Endodermal cell (in vitro differentiated cells): ENCODE results near the gene MYH9. TPM values are rescaled to one million over a fixed set of nuclear protein-coding genes. Genes with fewer than 3 reads are reported as not detected.

Source experiments
- DNase-seq: peaks from one replicate; pipeline ENCODE4 v3.0.0-alpha.2; 2017
- H3K27ac ChIP-seq: 2 replicates; pipeline ENCODE4 v1.5.1; 2013; ENCODE audit warnings: mild to moderate bottlenecking, low read depth, low read length, moderate library complexity
- H3K27me3 ChIP-seq: 2 replicates; pipeline ENCODE4 v1.6.1; 2013; ENCODE audit warnings: mild to moderate bottlenecking, low read length, moderate library complexity; ENCODE audit not compliant: insufficient read depth, control insufficient read depth, poor library complexity, severe bottlenecking
- H3K36me3 ChIP-seq: 2 replicates; pipeline ENCODE4 v1.7.0; 2013; ENCODE audit warnings: mild to moderate bottlenecking, low read length, moderate library complexity; ENCODE audit not compliant: control insufficient read depth, insufficient read depth
- H3K4me1 ChIP-seq: one replicate; pipeline ENCODE4 v1.7.0; 2013; ENCODE audit warnings: low read length; ENCODE audit not compliant: control insufficient read depth, insufficient read depth
- H3K4me3 ChIP-seq: 2 replicates; pipeline ENCODE4 v1.5.1; 2013; ENCODE audit warnings: mild to moderate bottlenecking, low read length, moderate library complexity
- H3K9ac ChIP-seq: 2 replicates; pipeline ENCODE4 v1.6.1; 2013; ENCODE audit warnings: mild to moderate bottlenecking, low read length, moderate library complexity; ENCODE audit not compliant: poor library complexity, severe bottlenecking; ENCODE audit errors: extremely low read depth
- H3K9me3 ChIP-seq: 2 replicates; pipeline ENCODE4 v1.6.1; 2013; ENCODE audit warnings: mild to moderate bottlenecking, low read length, moderate library complexity; ENCODE audit not compliant: control insufficient read depth
- H3K27ac Mint-ChIP-seq: 2 replicates; pipeline ENCODE4 v1.8.0; 2020; ENCODE audit warnings: mixed read lengths
- H3K27me3 Mint-ChIP-seq: 2 replicates; pipeline ENCODE4 v1.8.0; 2021; ENCODE audit warnings: mild to moderate bottlenecking, mixed read lengths; ENCODE audit not compliant: insufficient read depth
- H3K36me3 Mint-ChIP-seq: 2 replicates; pipeline ENCODE4 v1.8.0; 2020; ENCODE audit warnings: low read depth, mixed read lengths
- H3K4me1 Mint-ChIP-seq: 2 replicates; pipeline ENCODE4 v1.8.0; 2020; ENCODE audit warnings: mixed read lengths
- H3K4me3 Mint-ChIP-seq: 2 replicates; pipeline ENCODE4 v1.8.0; 2020; ENCODE audit warnings: mild to moderate bottlenecking, moderate library complexity, mixed read lengths
- H3K9me3 Mint-ChIP-seq: 2 replicates; pipeline ENCODE4 v1.8.0; 2020; ENCODE audit warnings: mild to moderate bottlenecking, mixed read lengths
- CTCF ChIP-seq: fragments of 200-600 bp; sonication (generic); conservative IDR thresholded peaks from 2 replicates; pipeline ENCODE4 v1.5.0; 2021; ENCODE audit warnings: antibody characterized with exemption, mild to moderate bottlenecking
- WGBS, 2 experiments: methylation state at CpG; one replicate each; pipeline versions ENCODE4 v1.1.5 to v1.1.7; 2013; ENCODE audit warnings: missing lambda C conversion rate in 2 of 2, mixed read lengths in 1 of 2; ENCODE audit not compliant: insufficient coverage in 1 of 2, insufficient read length in 1 of 2; 5-methylcytosine and 5-hydroxymethylcytosine counted together
- total RNA-seq, 2 donors: library from RNA; stranded (reverse); fragmentation: NEBNext Ultra II Directional in 1 of 2; extraction: Animal tissue kit (Norgen Biotek cat#: 25700) in 1 of 2; gene quantifications; 2 replicates in 1 of 2; 3 replicates in 1 of 2; pipeline ENCODE4 v1.2.1, GENCODE V29; 2021

MYH9 gene
- total RNA-seq, 2 donors from 2014 or later, result 270 to 288 TPM

- H3K27ac Mint-ChIP-seq, result no peak overlapping the region
- Histone ChIP-seq H3K27me3 (no peaks in the 10 kb centered on the region), H3K27ac (no peak overlapping the region), H3K4me1 (no peaks in the 10 kb centered on the region), H3K4me3 (no peak overlapping the region), H3K9ac (no peak overlapping the region), H3K36me3 (no peaks in the 10 kb centered on the region), H3K9me3 (no peaks in the 10 kb centered on the region)
- H3K27me3 Mint-ChIP-seq, result no peaks in the 10 kb centered on the region
- no peak overlapping the region for H3K4me3 Mint-ChIP-seq
- DNase-seq, result no peak
- no peak for TF ChIP-seq CTCF
- no peaks in the 10 kb centered on the region for H3K36me3 Mint-ChIP-seq
- H3K4me1 Mint-ChIP-seq, result peaks cover 10% of the 10 kb centered on the region
- no peaks in the 10 kb centered on the region for H3K9me3 Mint-ChIP-seq
- 94 to 97% methylated on average over 5 to 10 of the region's 10 CpGs for WGBS, 2 experiments
These were observed 11.1 kb upstream of the MYH9 start for GRCh38 chr22:36398601-36399471.

- Mint-ChIP-seq H3K27ac (peak overlapping the region; percentile 41), H3K4me3 (no peak overlapping the region), H3K4me1 (peaks cover 10% of the 10 kb centered on the region), H3K36me3 (no peaks in the 10 kb centered on the region), H3K27me3 (no peaks in the 10 kb centered on the region), H3K9me3 (no peaks in the 10 kb centered on the region)
- TF ChIP-seq CTCF, result no peak
- no peaks in the 10 kb centered on the region for H3K27me3 ChIP-seq
- H3K36me3 ChIP-seq, result no peaks in the 10 kb centered on the region
- H3K9ac ChIP-seq, result no peak overlapping the region
- no peaks in the 10 kb centered on the region for H3K4me1 ChIP-seq
- no peak overlapping the region for H3K4me3 ChIP-seq
- 86 to 88% methylated on average over 11 to 13 of the region's 13 CpGs for WGBS, 2 experiments
- no peak overlapping the region for H3K27ac ChIP-seq
- no peak for DNase-seq
- no peaks in the 10 kb centered on the region for H3K9me3 ChIP-seq
These were observed 9.6 kb upstream of the MYH9 start for GRCh38 chr22:36397131-36398093.

GRCh38 chr22:36395915-36396314 is 8.1 kb upstream of the MYH9 start:
- Mint-ChIP-seq H3K27me3 (no peaks in the 10 kb centered on the region), H3K9me3 (no peaks in the 10 kb centered on the region), H3K27ac (no peak overlapping the region), H3K4me1 (peaks cover 10% of the 10 kb centered on the region), H3K4me3 (no peak overlapping the region), H3K36me3 (no peaks in the 10 kb centered on the region)
- no peak for TF ChIP-seq CTCF
- Histone ChIP-seq H3K36me3 (no peaks in the 10 kb centered on the region), H3K27me3 (no peaks in the 10 kb centered on the region), H3K9me3 (no peaks in the 10 kb centered on the region), H3K4me1 (no peaks in the 10 kb centered on the region), H3K9ac (no peak overlapping the region), H3K27ac (no peak overlapping the region), H3K4me3 (no peak overlapping the region)
- WGBS, 2 experiments, result 84 to 100% methylated on average over 1 to 2 of the region's 2 CpGs
- no peak for DNase-seq
